ENCODE data around the gene MAP4K3.
A peak's percentile ranks its signal among the peaks of the same experiment; 100 is the strongest.

Gene MAP4K3

DNA sequence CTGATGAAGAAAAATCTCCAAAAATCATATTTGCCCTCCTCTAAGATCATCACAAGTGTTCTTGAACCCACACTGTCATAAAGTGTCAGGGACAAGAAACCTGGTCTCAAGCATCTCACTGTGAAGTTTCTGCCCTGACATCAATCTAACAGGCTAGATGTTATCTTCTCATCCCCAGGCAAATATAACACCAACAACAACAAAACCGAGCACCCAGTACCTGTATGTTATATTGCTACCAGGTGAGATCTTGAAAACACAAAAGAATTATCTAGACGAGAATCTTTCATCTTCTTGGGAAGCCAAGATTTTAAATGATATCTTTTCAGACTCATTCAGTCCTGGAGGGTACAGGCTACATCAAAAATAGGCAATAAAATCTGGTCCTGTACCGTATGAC lies 8.8 kb upstream of the MAP4K3 start:
- DNase-seq (ENCODE audit: insufficient read length, low spot score): no peak
- no peak for FAIRE-seq
- TF ChIP-seq CTCF (IDR thresholded peaks at IDR 0.05; ENCODE audit: insufficient read depth, missing control alignments): no peak

- no peak for TF ChIP-seq CTCF (IDR thresholded peaks at IDR 0.05; ENCODE audit: insufficient read depth, missing control alignments)
- FAIRE-seq (no peak), DNase-seq (ENCODE audit: insufficient read length, low spot score) (no peak)
Observed at GRCh38 chr2:39443009-39443408, 5.9 kb upstream of the MAP4K3 start.

DNA sequence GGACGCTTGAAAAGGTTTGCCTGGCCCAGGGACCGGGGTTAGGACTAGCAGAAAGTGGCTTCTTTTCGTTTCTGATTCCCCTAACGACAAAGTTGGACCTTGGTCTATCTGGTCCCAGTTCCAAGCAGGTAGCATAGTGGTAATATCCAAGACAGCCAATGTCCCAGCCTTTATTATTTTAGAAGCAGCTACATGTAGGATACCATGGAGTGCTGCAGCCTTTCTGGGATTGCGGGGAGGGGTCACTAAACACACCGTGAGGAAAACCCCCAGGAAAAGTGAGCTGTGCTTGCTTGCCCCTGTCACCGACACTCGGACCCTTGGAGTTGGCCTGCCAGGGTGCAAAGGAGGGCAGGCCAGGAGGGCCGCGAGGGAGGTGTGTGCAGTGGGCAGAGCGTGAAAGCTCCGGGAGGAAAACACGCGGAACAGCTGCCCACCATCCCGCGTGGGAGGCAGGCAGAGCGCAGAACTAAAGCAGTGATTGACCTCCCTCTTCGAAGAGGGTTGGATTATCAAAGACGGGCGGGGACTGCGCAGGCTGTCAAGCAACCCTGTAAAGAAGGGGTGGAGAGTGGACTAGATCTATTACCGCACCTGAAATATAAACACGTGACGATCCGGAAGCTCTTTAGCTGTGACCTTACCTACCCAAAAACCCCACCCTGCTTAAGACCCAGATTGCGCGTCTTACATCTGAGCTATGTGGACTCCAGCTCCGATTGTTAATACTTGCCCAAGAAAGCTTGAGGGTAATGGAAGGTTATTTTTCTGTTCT lies 624 bp upstream of the MAP4K3 start:
- DNase-seq (ENCODE audit: insufficient read length, low spot score) (peak; percentile 25), FAIRE-seq (peak; percentile 41)
- TF ChIP-seq CTCF (IDR thresholded peaks at IDR 0.05; ENCODE audit: insufficient read depth, missing control alignments): no peak

DNA sequence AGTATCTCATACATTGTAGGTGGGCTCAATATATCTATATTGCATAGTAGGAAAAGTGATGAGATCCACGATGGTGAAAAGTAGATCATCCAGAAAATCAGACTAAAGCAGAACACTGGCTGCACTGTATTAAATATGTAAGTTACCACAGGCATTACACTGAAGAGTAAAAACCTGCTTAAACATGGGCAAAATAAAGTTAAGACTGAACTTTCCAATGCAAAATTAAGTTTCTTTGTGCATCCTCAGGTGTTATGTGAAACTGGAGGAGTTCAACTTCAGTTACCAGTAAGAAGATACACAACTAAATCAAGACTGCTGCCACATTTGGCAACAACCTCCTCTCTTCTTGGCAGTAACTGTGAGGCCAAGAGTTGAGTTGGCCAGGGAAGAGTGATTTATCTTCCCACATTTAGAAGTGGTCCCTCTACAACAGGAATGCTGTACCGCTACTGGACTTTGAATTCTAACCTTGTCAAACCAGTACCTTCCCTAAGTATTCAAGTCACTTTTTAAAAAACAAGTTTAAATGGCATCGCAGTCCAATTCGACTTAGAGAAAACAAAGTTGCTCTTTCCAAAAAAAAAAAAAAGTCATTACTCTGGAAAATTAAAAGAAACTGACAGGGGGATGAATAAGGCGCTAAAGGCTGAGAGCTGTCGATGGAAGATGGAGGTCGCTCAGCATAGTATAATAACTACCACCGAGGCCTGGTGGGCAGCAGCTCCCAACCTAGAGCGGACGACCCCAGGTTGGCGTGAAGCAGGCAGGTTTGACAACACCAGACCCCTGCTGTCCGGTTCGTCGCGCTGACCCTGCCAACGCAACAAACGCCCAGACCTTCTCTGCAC lies 1.1 kb downstream of the MAP4K3 start:
- no peak for FAIRE-seq
- TF ChIP-seq CTCF (IDR thresholded peaks at IDR 0.05; ENCODE audit: insufficient read depth, missing control alignments): no peak
- no peak for DNase-seq (ENCODE audit: insufficient read length, low spot score)

DNA sequence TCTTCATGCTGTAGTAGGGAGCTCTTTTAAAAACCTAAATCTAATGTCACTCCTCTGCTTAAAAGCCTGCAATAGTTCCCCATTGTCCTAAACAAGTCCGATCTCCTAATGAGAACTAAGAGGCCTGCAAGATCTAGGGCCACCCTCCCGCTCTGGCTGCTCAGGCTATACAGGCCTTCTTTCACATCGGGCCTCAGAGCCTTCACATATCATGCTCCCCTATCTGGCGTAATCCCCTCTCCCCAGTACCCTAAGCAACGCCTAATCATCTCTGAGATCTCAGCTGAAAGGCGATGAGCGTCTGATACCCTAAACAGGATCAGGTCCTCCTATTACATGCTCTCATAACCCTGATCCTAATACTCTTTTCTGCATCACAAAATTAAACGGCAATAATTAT lies 1.9 kb downstream of the MAP4K3 start:
- DNase-seq (ENCODE audit: insufficient read length, low spot score) (no peak), FAIRE-seq (no peak)
- TF ChIP-seq CTCF (IDR thresholded peaks at IDR 0.05; ENCODE audit: insufficient read depth, missing control alignments): no peak

DNA sequence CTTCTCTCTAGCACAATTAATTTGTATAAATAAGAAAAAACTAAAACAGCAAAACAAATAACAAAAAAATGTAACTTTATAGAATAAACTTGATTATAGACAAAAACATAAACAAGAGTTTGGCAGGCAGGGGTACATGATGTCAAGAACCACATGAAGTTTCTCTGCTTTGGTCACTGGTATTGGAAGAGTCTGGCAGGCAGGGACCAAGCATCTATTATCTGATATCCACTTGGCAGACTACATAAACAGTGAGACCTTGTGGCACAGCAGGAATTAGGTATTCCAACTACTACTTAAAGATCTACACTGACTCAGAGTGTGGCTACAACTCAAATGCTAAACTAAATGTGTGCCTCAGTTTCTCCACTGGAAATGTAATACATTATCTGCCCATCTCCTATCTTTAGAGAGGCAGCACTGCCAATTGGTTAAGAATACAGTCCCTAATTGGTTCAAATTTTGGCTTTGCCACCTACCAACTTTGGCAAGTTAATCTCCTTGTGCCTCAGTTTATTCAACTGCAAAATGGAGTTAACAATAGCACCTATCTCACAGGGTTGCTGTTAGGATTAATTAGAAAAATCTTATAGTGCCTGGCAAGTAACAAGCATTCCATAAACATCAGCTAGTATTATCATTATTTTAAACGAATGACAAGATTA lies 2.7 kb downstream of the MAP4K3 start:
- no peak for TF ChIP-seq CTCF (IDR thresholded peaks at IDR 0.05; ENCODE audit: insufficient read depth, missing control alignments)
- FAIRE-seq (no peak), DNase-seq (ENCODE audit: insufficient read length, low spot score) (no peak)

Measured in D721Med (cell line).